ENCODE measurements around the gene PLCG1. TPM values are rescaled to one million over a fixed set of nuclear protein-coding genes. Genes with fewer than 3 reads are reported as not detected.
A peak's percentile ranks its signal among the peaks of the same experiment; 100 is the strongest.

PLCG1 gene
- total RNA-seq, 1 donor from 2014 or later, result 120 TPM

- no peak overlapping the region for H3K27ac ChIP-seq
- no peak for ATAC-seq
- no peaks in the 10 kb centered on the region for H3K4me1 ChIP-seq
- TF ChIP-seq CTCF (IDR thresholded peaks at IDR 0.05), result no peak
- intact Hi-C loops (cut with DNase I), result no loop called here
- no peaks in the 10 kb centered on the region for H3K27me3 ChIP-seq
- no peak for DNase-seq
- H3K36me3 ChIP-seq, result peaks cover 14% of the 10 kb centered on the region
- no peak overlapping the region for H3K4me3 ChIP-seq
- H3K9me3 ChIP-seq, result no peaks in the 10 kb centered on the region
Observed at GRCh38 chr20:41202426-41202825, 65.1 kb downstream of the PLCG1 start.

GRCh38 chr20:41203660-41204059, 66.3 kb downstream of the PLCG1 start:
- intact Hi-C loops (cut with DNase I), result no loop called here
- peaks cover 14% of the 10 kb centered on the region for H3K36me3 ChIP-seq
- TF ChIP-seq CTCF (IDR thresholded peaks at IDR 0.05), result no peak

GRCh38 chr20:41204304-41205265, 67.2 kb downstream of the PLCG1 start:
- no peak for ATAC-seq
- Histone ChIP-seq H3K27ac (no peak overlapping the region), H3K4me1 (no peaks in the 10 kb centered on the region), H3K27me3 (no peaks in the 10 kb centered on the region), H3K9me3 (no peaks in the 10 kb centered on the region), H3K4me3 (no peak overlapping the region), H3K36me3 (peaks cover 14% of the 10 kb centered on the region)
- no peak for TF ChIP-seq CTCF (IDR thresholded peaks at IDR 0.05)
- intact Hi-C loops (cut with DNase I), result no loop called here
- DNase-seq, result no peak

More at GRCh38 chr20:41203660-41204059, 66.3 kb downstream of the PLCG1 start:
- ATAC-seq (no peak), DNase-seq (no peak)
- H3K4me3 ChIP-seq, result no peak overlapping the region
- H3K27me3 ChIP-seq, result no peaks in the 10 kb centered on the region
- H3K4me1 ChIP-seq, result no peaks in the 10 kb centered on the region
- H3K27ac ChIP-seq, result no peak overlapping the region
- no peaks in the 10 kb centered on the region for H3K9me3 ChIP-seq

GRCh38 chr20:41205313-41205712, 68.0 kb downstream of the PLCG1 start:
- H3K9me3 ChIP-seq, result no peaks in the 10 kb centered on the region
- H3K27me3 ChIP-seq, result no peaks in the 10 kb centered on the region
- DNase-seq (no peak), ATAC-seq (peak; percentile 29)
- H3K4me1 ChIP-seq, result no peaks in the 10 kb centered on the region
- no peak overlapping the region for H3K27ac ChIP-seq
- intact Hi-C loops (cut with DNase I), result no loop called here
- TF ChIP-seq CTCF (IDR thresholded peaks at IDR 0.05), result no peak
- H3K4me3 ChIP-seq, result no peak overlapping the region
- H3K36me3 ChIP-seq, result peaks cover 14% of the 10 kb centered on the region

GRCh38 chr20:41213150-41213820, 75.9 kb downstream of the PLCG1 start:
- ATAC-seq (no peak), DNase-seq (no peak)
- no peak overlapping the region for H3K4me3 ChIP-seq
- no peak for TF ChIP-seq CTCF (IDR thresholded peaks at IDR 0.05)
- no peaks in the 10 kb centered on the region for H3K27me3 ChIP-seq
- H3K36me3 ChIP-seq, result no peaks in the 10 kb centered on the region
- no peaks in the 10 kb centered on the region for H3K4me1 ChIP-seq
- H3K27ac ChIP-seq, result no peak overlapping the region
- no peaks in the 10 kb centered on the region for H3K9me3 ChIP-seq
- intact Hi-C loops (cut with DNase I), result no loop called here

All from upper lobe of right lung (tissue), 1 donor.